ENCODE data around the gene FAF1.

The FAF1 gene

GRCh38 chr1:50427818-50428779, 532.0 kb downstream of the FAF1 start:
- no peak overlapping the region for H3K4me3 Mint-ChIP-seq
- TF ChIP-seq CTCF (IDR thresholded peaks at IDR 0.05; ENCODE audit: unreplicated experiment in 3 of 3) = no peak
- H3K4me1 Mint-ChIP-seq = peaks cover 26% of the 10 kb centered on the region

DNA sequence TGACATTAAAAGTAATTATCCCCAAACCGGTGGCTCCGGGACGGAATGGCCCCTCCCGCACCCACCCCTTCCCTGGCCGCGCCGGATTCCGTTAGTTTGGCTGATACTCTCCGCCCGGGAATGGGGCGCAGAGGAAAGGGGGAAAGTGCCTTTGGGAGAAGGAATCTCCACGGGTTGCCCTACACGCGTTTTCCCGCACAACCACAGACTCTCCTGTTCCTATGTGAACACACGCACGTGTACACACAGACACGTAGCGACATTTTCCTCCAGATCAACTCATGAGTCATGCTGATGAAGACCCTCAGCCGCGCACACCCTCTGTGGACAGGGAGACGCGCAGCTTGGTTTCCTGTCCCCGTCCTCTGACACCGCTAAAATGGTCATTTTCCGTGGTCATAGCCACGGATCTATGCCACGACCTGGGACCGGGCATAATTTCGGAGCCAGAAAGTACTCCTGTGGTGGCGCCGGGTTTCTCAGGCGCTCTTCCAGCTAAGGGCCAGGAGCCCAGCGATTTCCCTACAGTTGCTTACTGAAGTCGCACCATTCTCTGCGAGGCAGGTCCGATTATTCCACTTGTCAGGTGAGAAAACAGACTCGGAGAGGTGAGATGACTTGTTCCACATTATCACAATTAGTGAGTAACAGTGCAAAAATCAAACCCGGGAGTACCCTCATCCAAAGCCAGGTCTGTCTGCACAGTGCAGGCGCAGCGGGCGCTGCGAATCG, 532.8 kb downstream of the FAF1 start:
- TF ChIP-seq CTCF (IDR thresholded peaks at IDR 0.05; ENCODE audit: unreplicated experiment in 3 of 3) = no peak

More at GRCh38 chr1:50427818-50428779, 532.0 kb downstream of the FAF1 start:
- Mint-ChIP-seq H3K27ac (no peak overlapping the region), H3K27me3 (ENCODE audit: low read depth) (peaks cover 100% of the 10 kb centered on the region), H3K9me3 (peaks cover 2% of the 10 kb centered on the region), H3K36me3 (ENCODE audit: low read depth) (no peaks in the 10 kb centered on the region)

GRCh38 chr1:50426702-50427085, 533.4 kb downstream of the FAF1 start:
- Mint-ChIP-seq H3K4me1 (peaks cover 40% of the 10 kb centered on the region), H3K27ac (no peak overlapping the region), H3K4me3 (no peak overlapping the region), H3K36me3 (ENCODE audit: low read depth) (no peaks in the 10 kb centered on the region), H3K27me3 (ENCODE audit: low read depth) (peaks cover 100% of the 10 kb centered on the region), H3K9me3 (peaks cover 2% of the 10 kb centered on the region)
- TF ChIP-seq CTCF (IDR thresholded peaks at IDR 0.05; ENCODE audit: unreplicated experiment in 3 of 3) = no peak

More for the DNA sequence above, 532.8 kb downstream of the FAF1 start:
- H3K27ac Mint-ChIP-seq = no peak overlapping the region
- H3K36me3 Mint-ChIP-seq (ENCODE audit: low read depth) = no peaks in the 10 kb centered on the region
- H3K4me3 Mint-ChIP-seq = peak overlapping the region in 2 of 3 experiments; percentile 5 to 46
- peaks cover 100% of the 10 kb centered on the region for H3K27me3 Mint-ChIP-seq (ENCODE audit: low read depth)
- peaks cover 2% of the 10 kb centered on the region for H3K9me3 Mint-ChIP-seq
- peaks cover 35% of the 10 kb centered on the region for H3K4me1 Mint-ChIP-seq

GRCh38 chr1:50426108-50426700, 533.9 kb downstream of the FAF1 start:
- Mint-ChIP-seq H3K4me3 (no peak overlapping the region), H3K9me3 (peaks cover 2% of the 10 kb centered on the region), H3K27ac (no peak overlapping the region), H3K36me3 (ENCODE audit: low read depth) (no peaks in the 10 kb centered on the region), H3K27me3 (ENCODE audit: low read depth) (peaks cover 100% of the 10 kb centered on the region), H3K4me1 (peaks cover 43% of the 10 kb centered on the region)
- TF ChIP-seq CTCF (IDR thresholded peaks at IDR 0.05; ENCODE audit: unreplicated experiment in 3 of 3) = no peak

DNA sequence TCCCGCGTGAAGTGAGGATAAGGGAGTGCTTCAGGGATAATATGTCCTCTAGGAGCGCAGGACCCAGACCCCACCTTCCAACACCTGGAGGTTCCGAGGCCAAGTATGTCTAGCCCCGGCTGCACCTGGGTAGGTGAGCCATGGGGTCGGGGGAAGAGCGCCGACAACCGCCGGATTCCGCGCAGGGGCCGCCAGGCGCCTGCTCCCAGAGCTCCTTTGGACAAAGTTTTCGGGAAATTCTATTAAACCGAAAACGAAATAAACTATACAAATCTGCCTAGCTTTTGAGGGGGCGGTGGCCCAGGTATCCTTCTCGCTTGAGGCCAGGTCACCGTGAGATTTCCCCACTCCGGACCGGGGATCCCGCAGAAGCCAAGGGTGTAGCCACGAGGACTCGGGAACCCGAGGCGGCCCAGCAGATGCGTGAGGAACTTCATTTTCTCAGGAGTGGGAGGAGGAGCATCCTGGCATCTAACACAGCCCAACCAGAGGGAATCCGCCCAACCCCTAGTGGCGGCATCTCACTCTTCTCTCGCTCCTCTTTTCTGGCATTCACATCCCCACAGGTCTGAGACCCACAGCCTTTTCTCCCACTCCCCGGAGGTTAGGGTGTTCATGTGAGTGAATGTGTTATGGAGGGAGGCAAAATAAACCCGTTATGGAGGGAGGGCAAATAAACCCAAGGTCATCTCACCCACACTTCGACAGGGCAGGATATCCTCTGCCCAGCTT, 534.5 kb downstream of the FAF1 start:
- Mint-ChIP-seq H3K27me3 (ENCODE audit: low read depth) (peaks cover 100% of the 10 kb centered on the region), H3K9me3 (peaks cover 2% of the 10 kb centered on the region), H3K36me3 (ENCODE audit: low read depth) (no peaks in the 10 kb centered on the region), H3K27ac (no peak overlapping the region), H3K4me3 (peak overlapping the region in 2 of 3 experiments; percentile 23 to 34), H3K4me1 (peaks cover 38% of the 10 kb centered on the region)
- no peak for TF ChIP-seq CTCF (IDR thresholded peaks at IDR 0.05; ENCODE audit: unreplicated experiment in 3 of 3)

Measured in nephron (organoid).